SK-MEL-5 (cell line): ENCODE measurements around the gene THADA. TPM values are rescaled to one million over a fixed set of nuclear protein-coding genes. Genes with fewer than 3 reads are reported as not detected.
"Not testable (repeated sequence)": the region's sequence is repeated elsewhere in the genome, so short reads cannot be mapped to it uniquely, and the experiment has no call there.

ENCODE experiments used
- DNase-seq: peaks from one replicate; pipeline ENCODE4 v3.0.0-alpha.2; 2016; ENCODE audit warnings: low read depth, low spot score
- in situ Hi-C: cut with HindIII; loops from 2 replicates; pipeline ENCODE4 v1.10.0; 2016; ENCODE audit warnings: low sequenced_read_pairs, high pct_unique_total_duplicates, low pct_unique_long_range_greater_than_20kb
- total RNA-seq: library from RNA; depleted of rRNA; stranded (reverse); fragments of >200 nt; shearing (Covaris generic); gene quantifications from 2 replicates; pipeline ENCODE4 v1.2.3, GENCODE V29; 2014

The THADA gene
- total RNA-seq, 1 experiment from 2014 or later, result 50.3 TPM

DNA sequence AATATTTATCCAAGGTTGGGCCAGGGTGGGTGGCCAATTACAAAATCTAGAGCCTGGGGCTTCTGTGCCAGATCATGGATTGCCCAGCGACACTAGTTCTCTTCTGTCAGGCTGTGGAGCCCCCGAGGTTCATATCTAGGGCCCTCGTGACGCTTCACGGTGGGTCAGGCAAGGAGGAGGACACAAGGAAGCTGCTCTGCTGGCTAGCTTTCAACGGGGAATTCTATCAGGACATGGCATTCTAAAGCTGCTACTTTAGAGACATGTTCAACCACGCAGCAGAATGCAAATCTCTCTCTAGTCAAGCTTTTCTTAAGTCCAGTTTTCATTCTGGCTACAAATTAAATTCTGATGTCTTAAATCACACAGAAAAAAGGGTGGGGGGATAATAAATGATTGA is 180.2 kb downstream of the THADA start:
- DNase-seq, result peak; percentile 30
- in situ Hi-C loops, result no loop called here

DNA sequence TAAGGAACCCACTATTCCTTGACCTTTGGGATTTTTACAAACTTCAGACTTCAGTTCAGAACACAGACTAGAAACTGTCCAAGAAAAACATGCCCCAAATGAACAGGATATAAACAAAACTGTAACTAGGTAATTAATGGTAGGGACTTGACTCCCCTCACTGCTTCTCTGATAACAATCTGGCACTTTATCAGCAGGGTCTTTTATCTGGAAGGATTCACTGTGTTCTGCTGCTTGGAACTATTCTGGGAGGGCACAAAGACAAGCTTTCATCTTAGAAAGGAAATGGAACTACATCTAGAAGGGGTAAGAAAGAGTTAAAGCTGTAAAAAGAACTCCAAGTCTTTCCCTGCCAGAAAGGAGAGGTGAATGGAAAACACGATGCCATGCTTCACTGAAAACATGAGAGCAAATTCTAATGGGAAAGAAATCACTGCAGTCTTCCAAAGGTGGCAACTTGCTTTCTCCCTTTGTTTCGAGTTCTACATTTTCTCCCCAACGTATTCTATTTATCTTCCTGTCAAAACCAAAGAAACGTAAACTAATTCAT is 181.2 kb downstream of the THADA start:
- in situ Hi-C loops, result no loop called here
- peak; percentile 90 for DNase-seq

DNA sequence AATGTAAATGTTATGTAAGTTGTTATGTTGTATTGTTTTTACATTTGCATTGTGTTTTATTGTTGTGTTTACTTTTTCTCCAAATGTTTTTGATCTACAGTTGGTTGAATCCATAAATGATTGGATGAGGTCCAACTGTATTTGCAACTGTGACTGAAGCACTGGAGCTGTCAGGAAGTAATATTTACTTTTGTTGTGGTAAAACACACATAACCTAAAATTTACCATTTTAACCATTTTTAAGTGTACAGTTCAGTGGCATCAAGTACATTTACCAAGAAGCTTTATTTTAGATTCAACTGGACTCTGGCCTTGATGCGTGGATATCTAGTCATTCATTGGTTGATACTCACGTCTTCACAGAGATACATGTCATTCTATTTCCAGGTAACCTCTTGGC is 181.8 kb downstream of the THADA start:
- in situ Hi-C loops, result no loop called here

DNA sequence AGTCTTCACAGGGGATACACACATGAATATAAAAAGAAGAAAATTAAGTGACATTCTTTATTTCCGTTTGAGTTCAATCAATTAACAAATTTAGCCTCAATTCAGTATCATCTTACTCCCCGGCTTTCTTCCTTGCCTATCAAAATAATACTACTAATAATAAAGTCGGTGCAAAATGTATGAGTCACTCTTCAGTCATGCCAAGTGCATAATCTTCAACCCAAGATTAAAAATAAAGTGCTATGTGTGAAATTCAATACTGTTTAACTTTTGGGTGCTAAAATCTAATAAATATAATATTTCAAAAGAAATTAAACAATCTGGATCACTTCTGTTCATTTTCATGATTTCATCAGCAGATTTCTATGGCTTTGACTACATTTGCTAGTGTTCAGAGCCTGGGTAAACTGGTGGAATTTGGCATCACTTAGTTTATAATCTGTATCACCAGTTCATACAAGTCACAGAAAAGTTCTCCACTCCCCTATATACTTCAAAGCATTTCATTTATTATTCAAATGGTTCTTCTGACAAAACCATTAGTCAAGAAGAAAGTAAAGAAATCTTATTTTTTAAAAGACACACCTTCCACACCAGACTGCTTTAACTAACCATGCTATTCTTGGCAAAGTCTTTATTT is 183.6 kb downstream of the THADA start:
- in situ Hi-C loops, result no loop called here
- DNase-seq, result no peak

More for the DNA sequence above, 181.8 kb downstream of the THADA start:
- no peak for DNase-seq

DNA sequence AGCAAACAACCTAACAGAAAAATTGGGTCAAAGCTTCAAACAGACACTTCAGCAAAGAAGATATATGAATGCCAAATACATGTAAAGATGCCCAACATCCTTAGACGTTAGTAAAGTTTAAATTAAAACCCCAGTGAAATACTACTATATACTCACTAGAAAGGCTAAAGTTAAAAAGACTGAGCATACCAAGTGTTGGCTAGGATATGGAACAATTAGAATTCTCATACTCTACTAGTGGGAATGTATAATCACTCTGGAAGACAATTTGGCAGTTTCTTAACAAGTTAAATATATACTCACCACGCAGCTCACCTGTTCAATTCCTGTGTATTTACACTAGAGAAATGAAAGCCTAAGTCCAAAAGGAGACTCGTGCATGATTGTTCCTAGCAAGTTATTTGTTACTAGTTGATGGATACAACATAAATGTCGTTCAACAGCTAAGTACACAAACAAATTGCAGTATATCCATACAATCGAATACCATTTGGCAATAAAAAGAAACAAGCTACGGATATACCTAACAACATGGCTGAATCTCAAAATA is 185.7 kb downstream of the THADA start:
- DNase-seq, result no peak
- in situ Hi-C loops, result no loop called here

DNA sequence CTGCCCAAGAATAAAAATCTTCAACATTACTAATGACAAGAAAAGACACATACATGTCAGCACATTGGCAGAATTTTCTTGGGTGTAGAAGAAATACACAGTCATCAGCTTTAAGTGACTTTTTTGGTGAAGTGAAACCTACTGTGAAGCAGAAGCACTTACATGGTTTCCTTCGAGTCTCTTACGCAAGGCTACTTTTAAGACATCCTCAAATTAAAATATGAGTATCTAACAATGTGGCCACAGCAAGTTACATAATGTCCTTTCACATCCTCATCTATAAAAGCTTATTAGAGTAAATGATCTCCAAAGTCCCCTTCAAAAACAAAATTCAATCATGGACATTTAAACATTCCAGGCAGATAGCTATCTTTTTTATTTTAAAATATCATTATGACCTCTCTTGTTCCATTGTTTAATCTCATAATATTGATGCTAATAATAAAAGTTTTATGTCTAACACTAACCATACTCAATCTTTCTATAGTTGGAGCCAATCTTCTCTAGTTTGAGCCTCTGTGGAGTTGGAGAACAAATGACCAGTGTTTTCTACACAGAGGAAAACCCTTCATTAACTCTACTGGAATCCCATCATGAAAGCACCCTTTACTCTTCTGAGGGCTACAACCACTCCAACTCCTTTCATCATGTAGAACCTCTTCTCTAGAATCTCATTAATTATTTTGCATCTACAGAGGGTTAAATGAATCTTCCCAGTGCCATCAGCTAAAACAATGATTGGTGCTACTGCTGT is 187.3 kb downstream of the THADA start:
- DNase-seq, result peak; percentile 78
- in situ Hi-C loops, result no loop called here

DNA sequence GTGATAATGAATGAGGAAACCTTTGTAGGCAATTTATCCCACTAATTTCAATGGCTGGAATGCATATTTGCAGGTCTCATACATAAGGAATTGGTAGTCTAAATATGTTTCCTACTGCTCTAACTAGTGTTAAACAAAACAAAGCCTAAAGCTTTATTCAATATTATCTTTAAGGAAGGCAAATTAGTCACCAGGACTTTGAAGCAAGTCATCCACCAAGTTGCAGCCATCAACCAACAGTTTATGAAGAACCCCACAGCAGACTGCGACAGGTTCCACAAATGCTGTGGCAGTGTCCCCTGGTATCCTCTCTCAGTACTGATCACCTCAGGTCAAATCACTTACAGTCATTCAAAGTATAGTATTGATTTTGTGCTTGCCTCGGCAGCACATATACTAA is 187.9 kb downstream of the THADA start:
- in situ Hi-C loops, result no loop called here
- no peak for DNase-seq

DNA sequence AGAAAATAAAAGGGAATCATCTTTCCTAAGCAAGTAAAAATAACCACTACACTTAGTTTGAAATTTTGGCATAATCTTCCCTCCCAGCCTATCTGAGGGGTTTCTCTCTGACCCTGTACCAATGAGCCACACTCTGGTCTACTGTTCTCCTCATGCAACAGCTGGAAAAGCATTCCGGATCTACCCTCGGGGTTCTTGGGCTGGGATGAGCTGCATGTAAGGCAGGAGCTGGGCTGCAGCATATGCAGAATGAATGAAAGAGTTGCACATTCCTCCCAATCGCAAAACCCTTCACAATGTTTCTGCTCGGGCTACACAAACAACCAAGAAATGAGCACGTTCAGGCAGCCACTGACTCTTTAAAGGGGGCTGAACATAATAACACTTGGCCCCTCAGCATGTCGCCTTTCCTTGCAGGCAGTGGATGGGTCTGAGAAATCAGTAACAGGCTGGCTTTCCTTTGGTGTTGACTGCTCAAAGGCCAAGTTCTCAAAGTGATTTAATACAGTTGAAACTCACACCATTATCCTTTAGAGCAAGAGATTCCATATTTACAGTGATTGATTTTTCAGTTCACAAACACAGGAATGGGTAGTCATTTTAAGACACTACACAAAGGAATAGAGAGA is 189.1 kb downstream of the THADA start:
- in situ Hi-C loops, result no loop called here
- no peak for DNase-seq

DNA sequence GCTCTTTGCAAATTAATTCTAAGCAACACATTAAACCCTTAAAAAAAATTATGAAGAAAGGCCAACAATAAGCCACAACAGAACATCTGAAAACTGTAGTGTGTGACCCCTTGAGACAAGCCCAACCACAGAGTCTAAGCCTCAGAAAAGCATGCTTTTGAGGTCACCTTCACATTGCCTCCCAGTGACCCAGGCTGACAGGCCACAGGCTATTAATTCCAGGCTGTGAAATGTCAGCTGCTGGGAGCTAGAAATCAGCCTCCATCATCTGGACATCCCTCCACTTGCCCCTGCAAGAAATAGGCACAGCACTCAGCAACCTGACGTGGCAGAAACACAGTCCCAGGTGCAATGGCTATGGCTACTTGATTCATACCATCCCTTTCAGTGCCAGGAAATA is 190.0 kb downstream of the THADA start:
- no peak for DNase-seq
- in situ Hi-C loops, result no loop called here

DNA sequence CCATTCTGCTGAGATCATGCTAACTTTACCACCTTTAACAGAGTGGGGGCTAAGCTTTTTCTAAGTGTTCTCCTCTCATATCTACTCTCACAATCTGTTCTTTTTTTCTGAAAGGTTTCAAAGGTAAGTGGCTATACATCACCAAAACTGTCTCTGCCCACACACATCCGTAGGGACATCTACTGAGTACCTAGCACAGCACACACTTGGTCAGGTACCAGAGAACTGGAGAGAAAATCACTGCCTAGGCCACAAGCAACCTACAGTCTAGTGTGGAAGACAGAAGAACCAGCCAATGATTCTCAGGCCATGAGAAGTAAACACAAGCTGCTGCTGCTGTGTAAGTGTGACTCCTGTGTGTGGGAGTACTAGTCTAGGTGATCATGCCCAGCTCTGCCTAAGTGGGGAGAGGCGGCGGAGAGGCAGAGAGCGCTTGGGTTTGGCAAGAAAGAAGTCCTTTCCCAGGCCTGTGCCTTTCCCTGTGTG is 193.3 kb downstream of the THADA start:
- in situ Hi-C loops, result no loop called here
- no peak for DNase-seq

DNA sequence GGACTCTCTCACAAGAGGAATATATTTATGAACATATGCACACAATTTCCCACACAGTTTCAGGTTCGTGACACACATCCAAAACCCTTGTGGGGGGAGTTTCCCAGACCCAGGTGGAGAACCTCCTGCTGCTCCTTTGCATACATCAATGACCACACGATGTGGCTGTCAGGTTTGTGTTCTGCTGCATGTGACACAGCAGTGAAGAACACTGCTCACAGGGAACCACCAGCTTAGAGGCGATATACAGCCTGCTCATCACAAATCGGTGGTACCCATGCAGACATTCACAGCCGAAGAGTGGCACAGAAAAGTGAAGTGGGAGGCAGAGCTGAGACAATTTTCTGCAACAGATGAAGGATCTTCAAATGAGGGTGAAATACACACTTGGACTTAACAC is 193.8 kb downstream of the THADA start:
- no peak for DNase-seq
- in situ Hi-C loops, result no loop called here

DNA sequence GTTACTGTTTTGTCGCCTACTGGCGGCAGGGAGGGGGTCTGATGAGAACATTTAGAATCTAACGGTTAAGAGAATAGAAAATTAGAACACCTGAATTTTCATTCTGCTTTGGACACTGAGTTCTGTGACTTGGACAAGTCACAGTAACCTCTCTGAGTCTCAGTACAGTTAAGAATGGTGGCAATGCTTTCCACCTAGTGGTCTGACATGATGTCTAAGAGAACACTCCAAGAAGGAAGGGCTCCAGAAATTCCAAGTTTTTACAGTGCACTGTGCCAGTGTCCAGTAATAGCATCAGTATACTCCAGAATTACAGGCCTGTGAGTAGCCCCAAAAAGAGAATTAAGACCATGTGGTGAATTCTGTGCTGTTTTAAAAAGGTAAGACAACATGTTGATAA is 195.3 kb downstream of the THADA start:
- in situ Hi-C loops, result no loop called here

DNA sequence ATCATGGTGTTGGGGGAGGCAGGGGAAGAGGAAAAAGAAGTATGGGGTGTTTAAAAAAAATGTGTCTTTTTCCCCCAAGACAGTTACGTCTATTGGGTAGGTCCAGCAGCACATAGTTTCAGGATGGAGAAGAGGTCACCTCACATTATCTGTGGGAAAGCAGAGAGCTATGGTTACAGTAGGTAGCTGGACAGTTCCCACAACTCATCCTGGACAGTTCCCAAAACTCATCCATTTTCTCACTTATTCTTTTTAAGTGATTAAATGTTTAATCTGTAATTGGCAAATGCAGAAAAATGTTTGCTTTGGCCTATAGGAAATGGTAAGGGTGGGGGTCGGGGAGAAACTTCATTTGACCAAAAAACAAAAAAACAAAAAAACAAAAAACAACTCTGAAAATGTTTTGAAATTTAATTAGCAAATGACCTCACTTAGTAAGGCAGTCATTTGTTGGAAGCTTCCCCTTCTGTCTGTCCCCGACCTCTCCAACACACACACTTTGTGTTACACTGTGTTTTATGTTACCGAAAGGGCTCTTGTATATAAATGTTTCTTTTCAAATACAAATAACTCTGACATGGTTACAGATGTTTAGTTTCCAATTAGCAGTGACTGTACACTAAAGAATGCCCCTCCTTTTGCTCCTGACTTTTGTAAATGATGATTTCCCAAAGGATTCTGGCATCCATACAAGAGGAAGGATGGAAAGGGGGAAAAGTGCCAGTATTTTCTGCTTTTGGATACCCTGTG is 196.1 kb downstream of the THADA start:
- no peak for DNase-seq
- in situ Hi-C loops, result no loop called here

More for the DNA sequence above, 195.3 kb downstream of the THADA start:
- no peak for DNase-seq

DNA sequence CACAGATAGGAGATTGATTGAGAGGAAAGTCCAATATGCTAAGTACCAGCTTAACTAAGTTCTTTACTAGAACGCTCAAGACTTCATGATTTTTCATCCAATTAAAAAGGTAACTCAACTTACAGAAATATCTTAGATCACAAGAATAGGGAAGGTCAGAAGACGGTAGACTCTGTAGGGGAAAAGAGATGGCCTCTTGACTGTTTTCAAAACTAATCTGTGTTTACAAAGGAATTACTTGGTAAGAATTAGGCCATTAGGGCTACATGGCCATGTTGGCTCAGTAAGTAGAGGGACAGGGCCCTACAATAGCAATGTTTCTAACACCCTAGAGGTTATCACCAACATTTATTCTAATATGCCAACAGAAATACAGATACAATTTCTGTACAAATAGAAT is 196.7 kb downstream of the THADA start:
- in situ Hi-C loops, result no loop called here
- DNase-seq, result no peak

DNA sequence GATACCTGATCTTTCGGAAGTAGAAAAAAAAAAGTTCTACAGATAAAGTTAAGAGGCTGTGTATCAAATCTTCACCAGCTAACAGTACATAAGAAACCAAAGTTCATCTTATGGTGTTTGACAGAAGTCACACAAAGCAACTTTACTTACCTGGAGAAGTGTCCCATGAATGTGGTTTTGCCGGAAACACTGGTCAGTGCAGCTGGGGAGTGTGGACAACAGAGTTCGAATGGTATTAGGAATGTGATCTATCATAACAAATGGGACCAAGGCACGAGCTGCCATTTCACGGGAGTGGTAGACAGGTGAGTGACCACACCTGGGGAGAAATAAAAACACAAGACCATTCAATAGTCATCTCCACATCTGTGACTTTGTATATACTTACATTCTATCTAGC is 198.0 kb downstream of the THADA start:
- in situ Hi-C loops, result no loop called here
- DNase-seq, result no peak

DNA sequence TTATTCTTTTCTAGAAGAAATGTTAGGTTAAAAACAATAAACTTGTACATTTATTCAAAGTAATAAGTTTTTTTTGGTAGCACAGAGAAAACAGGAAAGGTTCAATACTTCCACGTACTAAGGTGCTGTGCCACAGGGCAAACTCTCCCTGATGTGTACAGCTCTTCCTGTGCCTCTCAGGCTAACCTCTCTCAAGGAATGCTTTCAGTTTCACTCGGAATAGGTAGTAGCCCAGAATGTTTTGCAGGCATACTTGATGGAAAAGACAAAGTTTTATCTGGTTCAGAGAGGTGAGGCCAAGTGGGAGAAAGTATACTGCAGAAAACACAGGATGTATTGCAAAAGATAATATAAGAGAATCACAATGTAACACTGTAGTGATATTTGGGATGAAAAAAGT is 198.4 kb downstream of the THADA start:
- in situ Hi-C loops, result no loop called here
- DNase-seq, result no peak

DNA sequence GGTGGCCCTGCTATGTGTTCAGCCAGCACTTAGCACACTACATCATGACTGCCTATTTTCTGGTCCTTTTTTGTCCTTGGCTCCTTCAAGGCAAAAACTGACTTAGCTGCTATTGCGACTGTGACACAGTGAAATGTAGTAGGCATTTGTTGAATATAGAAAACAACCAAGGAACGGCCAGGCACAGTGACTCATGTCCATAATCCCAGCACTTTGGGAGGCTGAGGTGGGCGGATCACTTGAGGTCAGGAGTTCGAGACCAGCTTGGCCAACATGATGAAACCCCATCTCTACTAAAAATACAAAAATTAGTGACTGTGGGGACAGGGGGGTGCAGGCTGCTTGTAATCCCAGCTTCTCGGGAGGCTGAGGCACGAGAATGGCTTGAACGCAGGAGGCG is 199.5 kb downstream of the THADA start:
- DNase-seq, in situ Hi-C loops: not testable (repeated sequence)

DNA sequence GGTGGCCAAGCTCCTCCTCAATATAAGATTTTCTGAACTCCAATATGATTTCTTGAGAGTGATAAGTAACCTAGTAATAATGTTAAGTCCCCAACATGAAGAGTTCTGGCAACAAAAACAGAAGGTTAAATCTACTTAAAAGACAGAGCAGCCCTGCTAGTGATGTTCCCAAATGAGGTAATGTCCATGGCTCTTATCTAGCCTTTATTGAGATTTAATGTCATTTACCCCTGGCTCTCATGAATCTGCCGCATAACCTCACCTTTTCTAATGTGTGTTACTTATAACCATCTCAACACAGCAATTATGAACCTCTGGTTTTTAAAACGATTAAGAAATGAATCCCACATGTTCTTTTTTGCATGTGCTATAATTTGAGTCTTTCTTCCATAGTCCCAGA is 201.9 kb downstream of the THADA start:
- DNase-seq, result no peak
- in situ Hi-C loops, result no loop called here
